ENCODE results near the gene ASMTL. TPM values are rescaled to one million over a fixed set of nuclear protein-coding genes. Genes with fewer than 3 reads are reported as not detected.

ASMTL gene
- 6.7 and 7.7 TPM in 2 replicates for total RNA-seq (2014; rRNA removed; shearing (Covaris generic))

GRCh38 chrX:1452516-1453394, at the start of gene ASMTL:
Gene ASMTL, minus strand, starts transcription at chrX:1452909. Its CDS starts 69 bp downstream, at chrX:1452840.

GRCh38 chrX:1391707-1392375, 60.9 kb downstream of the ASMTL start, which contains the start of gene SLC25A6:
Gene SLC25A6, minus strand, starts transcription at chrX:1392113. Its CDS starts 104 bp downstream, at chrX:1392009.

Other genes with a start within 250 kb of the ASMTL start
- gene CRLF2, start 240.3 kb downstream of the ASMTL start, total RNA-seq (2014; rRNA removed; shearing (Covaris generic)) = not detected in 2 replicates
- 2.2 TPM in 2 replicates for gene CSF2RA, start 184.1 kb downstream of the ASMTL start, total RNA-seq (2014; rRNA removed; shearing (Covaris generic))
- gene IL3RA, start 116.1 kb downstream of the ASMTL start, total RNA-seq (2014; rRNA removed; shearing (Covaris generic)) = not detected in 2 replicates
- gene SLC25A6, start 60.8 kb downstream of the ASMTL start, total RNA-seq (2014; rRNA removed; shearing (Covaris generic)) = 188 and 216 TPM in 2 replicates
- not detected in 2 replicates for gene P2RY8, start 84.3 kb upstream of the ASMTL start, total RNA-seq (2014; rRNA removed; shearing (Covaris generic))
- gene AKAP17A, start 138.7 kb upstream of the ASMTL start, total RNA-seq (2014; rRNA removed; shearing (Covaris generic)) = 36.5 and 39.6 TPM in 2 replicates
- gene ASMT, start 162.2 kb upstream of the ASMTL start, total RNA-seq (2014; rRNA removed; shearing (Covaris generic)) = not detected in 2 replicates

Data from A375 (cell line).